SK-N-SH treated with all-trans-retinoic acid at 6 μM for 48 hours (cell line): ENCODE measurements around the gene DNAH1.

Experiments used
- ATAC-seq: fragments of 200-7000 bp; cut with Tn5 transposase; 3 replicates; pipeline ENCODE4 v1.9.1; 2020; ENCODE audit warnings: mild to moderate bottlenecking, moderate library complexity
- BACH2 ChIP-seq: fragments of 250-450 bp; sonication (Bioruptor Pico); IDR thresholded peaks from 2 replicates; pipeline ENCODE4 v1.9.0; 2021; ENCODE audit warnings: mild to moderate bottlenecking, borderline replicate concordance
- CREB5 ChIP-seq: fragments of 250-450 bp; sonication (Bioruptor Pico); IDR thresholded peaks from 2 replicates; pipeline ENCODE4 v1.5.1; 2020; ENCODE audit warnings: low read depth, mild to moderate bottlenecking, moderate library complexity
- CSDC2 ChIP-seq: fragments of 250-450 bp; sonication (Bioruptor Pico); IDR thresholded peaks from 2 replicates; pipeline ENCODE4 v1.5.0; 2020; ENCODE audit warnings: mild to moderate bottlenecking, moderate library complexity
- CSRNP3 ChIP-seq: fragments of 250-450 bp; sonication (Bioruptor Pico); IDR thresholded peaks from 2 replicates; pipeline ENCODE4 v1.5.1; 2021; ENCODE audit warnings: mild to moderate bottlenecking, moderate library complexity
- ESRRG ChIP-seq: fragments of 250-450 bp; sonication (Bioruptor Pico); IDR thresholded peaks from 2 replicates; pipeline ENCODE4 v1.6.1; 2021; ENCODE audit warnings: mild to moderate bottlenecking
- GLIS3 ChIP-seq: fragments of 250-450 bp; sonication (Bioruptor Pico); IDR thresholded peaks from 2 replicates; pipeline ENCODE4 v1.5.0; 2020; ENCODE audit warnings: mild to moderate bottlenecking, moderate library complexity
- OSR1 ChIP-seq: fragments of 250-450 bp; sonication (Bioruptor Pico); IDR thresholded peaks from 2 replicates; pipeline ENCODE4 v1.8.0; 2022; ENCODE audit warnings: moderate library complexity, mild to moderate bottlenecking, inconsistent platforms
- PATZ1 ChIP-seq: fragments of 250-450 bp; sonication (Bioruptor Pico); IDR thresholded peaks from 2 replicates; pipeline ENCODE4 v1.8.0; 2020; ENCODE audit warnings: mild to moderate bottlenecking, moderate library complexity, borderline replicate concordance
- RARB ChIP-seq: fragments of 250-450 bp; sonication (Bioruptor Pico); IDR thresholded peaks from 2 replicates; pipeline ENCODE4 v1.8.0; 2021; ENCODE audit warnings: mild to moderate bottlenecking, moderate library complexity
- TCF4 ChIP-seq: fragments of 250-450 bp; sonication (Bioruptor Pico); IDR thresholded peaks from 2 replicates; pipeline ENCODE4 v1.8.0; 2021; ENCODE audit warnings: mild to moderate bottlenecking, moderate library complexity, borderline replicate concordance
- TSHZ2 ChIP-seq: fragments of 250-450 bp; sonication (Bioruptor Pico); IDR thresholded peaks from 2 replicates; pipeline ENCODE4 v1.5.0; 2020; ENCODE audit warnings: mild to moderate bottlenecking, moderate library complexity
- ZC3H10 ChIP-seq: fragments of 250-450 bp; sonication (Bioruptor Pico); IDR thresholded peaks from 2 replicates; pipeline ENCODE4 v1.5.1; 2021; ENCODE audit warnings: mild to moderate bottlenecking, moderate library complexity
- ZFP3 ChIP-seq: fragments of 250-450 bp; sonication (Bioruptor Pico); IDR thresholded peaks from 2 replicates; pipeline ENCODE4 v1.5.0; 2020; ENCODE audit warnings: mild to moderate bottlenecking, moderate library complexity
- ZFP30 ChIP-seq: fragments of 450-650 bp; formaldehyde crosslinking; IDR thresholded peaks from 2 replicates; pipeline ENCODE4 v1.5.0; 2022; ENCODE audit warnings: mild to moderate bottlenecking, moderate library complexity
- ZNF565 ChIP-seq: fragments of 450-650 bp; formaldehyde crosslinking; conservative IDR thresholded peaks from 2 replicates; pipeline ENCODE4 v1.5.0; 2020; ENCODE audit warnings: low read depth, mild to moderate bottlenecking, moderate library complexity
- ZNF70 ChIP-seq: fragments of 450-650 bp; formaldehyde crosslinking; IDR thresholded peaks from 2 replicates; pipeline ENCODE4 v1.5.0; 2020; ENCODE audit warnings: mild to moderate bottlenecking, moderate library complexity
- ZNF8 ChIP-seq: fragments of 450-650 bp; formaldehyde crosslinking; IDR thresholded peaks from 2 replicates; pipeline ENCODE4 v1.5.0; 2020; ENCODE audit warnings: mild to moderate bottlenecking, moderate library complexity

DNAH1 gene

GRCh38 chr3:52277071-52277964 is 38.8 kb upstream of the DNAH1 start:
- ATAC-seq, result peak; percentile 42

GRCh38 chr3:52277972-52278509 is 38.1 kb upstream of the DNAH1 start:
- TF ChIP-seq CSRNP3 (CRISPR knock-in tag) (no peak), BACH2 (CRISPR knock-in tag) (no peak), ZNF70 (CRISPR knock-in tag) (no peak), ZFP30 (CRISPR knock-in tag) (no peak), ESRRG (CRISPR knock-in tag) (no peak), ZFP3 (CRISPR knock-in tag) (no peak), CSDC2 (CRISPR knock-in tag) (no peak), TCF4 (CRISPR knock-in tag) (no peak), OSR1 (no peak), CREB5 (CRISPR knock-in tag) (no peak), TSHZ2 (CRISPR knock-in tag) (no peak), RARB (CRISPR knock-in tag) (no peak), ZNF565 (CRISPR knock-in tag) (no peak), ZC3H10 (CRISPR knock-in tag) (no peak), ZNF8 (CRISPR knock-in tag) (no peak)
- ATAC-seq, result peak; percentile 76

More at GRCh38 chr3:52277071-52277964, 38.8 kb upstream of the DNAH1 start:
- TF ChIP-seq ZNF70 (CRISPR knock-in tag), result peak; percentile 36; the same call in 1 of the 2 replicates
- TF ChIP-seq GLIS3, result 0 out of 2 replicates have a peak, but pooled peaks have one; percentile 19
- TF ChIP-seq TSHZ2 (CRISPR knock-in tag), result no peak

GRCh38 chr3:52278510-52279069 is 37.5 kb upstream of the DNAH1 start, which contains the start of gene WDR82:
WDR82 (minus strand) TSS chr3:52278649; CDS start chr3:52278361, 288 bp downstream.
- ATAC-seq, result peak; percentile 85
- no peak for TF ChIP-seq CREB5 (CRISPR knock-in tag)
- TF ChIP-seq PATZ1 (CRISPR knock-in tag), result peak; percentile 74; the same call in 1 of the 2 replicates
- TF ChIP-seq GLIS3, result no peak
- no peak for TF ChIP-seq ESRRG (CRISPR knock-in tag)
- no peak for TF ChIP-seq ZNF70 (CRISPR knock-in tag)
- TF ChIP-seq RARB (CRISPR knock-in tag), result no peak
- no peak for TF ChIP-seq CSDC2 (CRISPR knock-in tag)
